ENCODE results near the gene NR1D2.

NR1D2 gene

DNA sequence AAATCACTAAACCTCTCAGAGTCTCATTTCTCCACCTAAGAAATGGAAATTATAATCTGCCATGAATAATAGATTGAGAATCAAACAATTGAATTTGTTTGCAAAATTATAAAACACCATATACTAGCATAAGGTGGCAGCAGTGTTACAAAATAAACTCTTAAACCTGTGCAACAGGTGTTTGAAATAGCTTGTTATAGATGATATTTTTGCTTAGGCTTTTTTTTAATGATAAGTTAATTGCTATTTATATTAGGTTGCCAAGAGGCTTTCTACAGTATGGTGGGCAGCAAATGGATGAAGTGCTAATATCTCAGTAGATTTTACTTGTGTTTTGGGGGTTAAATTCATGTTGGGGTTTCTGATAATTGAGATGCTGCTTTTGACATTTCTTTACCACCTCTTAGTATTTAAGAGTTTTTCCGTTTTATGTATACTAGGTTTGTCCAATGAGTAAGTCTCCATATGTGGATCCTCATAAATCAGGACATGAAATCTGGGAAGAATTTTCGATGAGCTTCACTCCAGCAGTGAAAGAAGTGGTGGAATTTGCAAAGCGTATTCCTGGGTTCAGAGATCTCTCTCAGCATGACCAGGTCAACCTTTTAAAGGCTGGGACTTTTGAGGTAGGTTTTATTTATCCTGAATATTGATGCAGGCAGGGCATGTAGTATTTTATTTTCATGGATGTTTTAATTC is 19.6 kb downstream of the NR1D2 start:
- no peak overlapping the region for H3K9ac ChIP-seq (ENCODE audit: low read depth, low read length)
- H3K4me1 ChIP-seq (ENCODE audit: control insufficient read depth, insufficient read depth, low read length): no peaks in the 10 kb centered on the region
- H3K27me3 ChIP-seq (ENCODE audit: control insufficient read depth, insufficient read depth, low read length): no peaks in the 10 kb centered on the region
- no peak overlapping the region for H3K27ac ChIP-seq (ENCODE audit: low read depth, low read length)
- no peaks in the 10 kb centered on the region for H3K9me3 ChIP-seq (ENCODE audit: control insufficient read depth, insufficient read depth, low read length)
- H3K4me3 ChIP-seq (ENCODE audit: low read depth, low read length): no peak overlapping the region
- H3K36me3 ChIP-seq (ENCODE audit: control insufficient read depth, insufficient read depth, low read length): peaks cover 78% of the 10 kb centered on the region

DNA sequence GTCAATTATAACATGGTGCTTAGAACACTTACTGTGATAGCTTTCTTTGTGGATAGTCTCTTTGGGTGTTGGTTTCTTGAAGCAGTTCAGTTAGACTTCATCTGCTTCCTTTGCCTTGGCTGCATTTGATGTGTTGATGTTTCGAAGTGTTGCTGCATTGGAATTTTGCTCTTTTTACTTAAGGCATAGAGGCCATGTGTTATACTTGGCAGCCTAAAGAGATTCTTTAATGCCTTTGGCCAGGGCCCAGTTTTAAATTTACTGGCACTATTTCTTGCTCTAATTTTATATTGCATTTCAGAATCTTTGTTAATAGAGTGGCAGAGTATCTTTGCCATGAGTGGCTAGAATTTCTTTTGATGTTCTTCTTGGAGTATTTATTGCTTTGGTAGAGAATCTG is 21.2 kb downstream of the NR1D2 start:
- H3K27ac ChIP-seq (ENCODE audit: low read depth, low read length): no peak overlapping the region
- peaks cover 73% of the 10 kb centered on the region for H3K36me3 ChIP-seq (ENCODE audit: control insufficient read depth, insufficient read depth, low read length)

DNA sequence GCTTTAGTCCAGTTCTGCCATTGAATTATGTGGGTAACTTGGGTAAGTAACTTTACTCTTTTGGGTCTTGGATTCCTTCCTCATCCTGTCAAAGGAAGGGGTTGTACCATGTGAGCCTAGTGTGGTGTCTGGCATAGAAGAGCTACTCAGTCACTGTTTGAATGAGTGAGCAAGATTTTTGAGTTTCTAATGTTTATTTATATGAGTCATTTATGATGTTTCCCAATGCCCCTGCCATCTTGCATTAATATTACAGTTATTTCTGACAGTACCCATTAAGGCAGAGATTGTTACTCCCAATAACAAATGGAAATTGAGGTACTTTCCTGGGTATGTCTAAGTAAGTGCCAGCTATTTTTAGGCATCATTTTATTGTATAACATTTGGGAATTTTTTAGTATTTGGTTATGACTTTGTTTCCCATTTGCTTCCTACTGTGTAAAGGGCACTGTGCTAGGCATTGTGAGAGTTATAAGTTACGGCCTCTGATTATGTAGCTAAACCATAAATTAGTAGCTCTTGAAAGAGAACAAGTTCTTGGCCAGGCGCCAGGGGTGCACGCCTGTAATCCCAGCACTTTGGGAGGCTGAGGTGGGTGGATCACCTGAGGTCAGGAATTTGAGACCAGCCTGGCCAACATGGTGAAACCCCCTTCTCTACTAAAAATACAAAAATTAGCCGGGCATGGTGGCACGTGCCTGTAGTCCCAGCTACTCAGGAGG is 23.5 kb downstream of the NR1D2 start:
- H3K36me3 ChIP-seq (ENCODE audit: control insufficient read depth, insufficient read depth, low read length): peaks cover 63% of the 10 kb centered on the region
- no peaks in the 10 kb centered on the region for H3K4me1 ChIP-seq (ENCODE audit: control insufficient read depth, insufficient read depth, low read length)
- no peaks in the 10 kb centered on the region for H3K27me3 ChIP-seq (ENCODE audit: control insufficient read depth, insufficient read depth, low read length)
- no peak overlapping the region for H3K27ac ChIP-seq (ENCODE audit: low read depth, low read length)
- no peak overlapping the region for H3K4me3 ChIP-seq (ENCODE audit: low read depth, low read length)
- H3K9me3 ChIP-seq (ENCODE audit: control insufficient read depth, insufficient read depth, low read length): no peaks in the 10 kb centered on the region
- H3K9ac ChIP-seq (ENCODE audit: low read depth, low read length): no peak overlapping the region

More for the DNA sequence above, 21.2 kb downstream of the NR1D2 start:
- no peak overlapping the region for H3K9ac ChIP-seq (ENCODE audit: low read depth, low read length)
- no peaks in the 10 kb centered on the region for H3K27me3 ChIP-seq (ENCODE audit: control insufficient read depth, insufficient read depth, low read length)
- no peak overlapping the region for H3K4me3 ChIP-seq (ENCODE audit: low read depth, low read length)
- no peaks in the 10 kb centered on the region for H3K9me3 ChIP-seq (ENCODE audit: control insufficient read depth, insufficient read depth, low read length)
- H3K4me1 ChIP-seq (ENCODE audit: control insufficient read depth, insufficient read depth, low read length): no peaks in the 10 kb centered on the region

DNA sequence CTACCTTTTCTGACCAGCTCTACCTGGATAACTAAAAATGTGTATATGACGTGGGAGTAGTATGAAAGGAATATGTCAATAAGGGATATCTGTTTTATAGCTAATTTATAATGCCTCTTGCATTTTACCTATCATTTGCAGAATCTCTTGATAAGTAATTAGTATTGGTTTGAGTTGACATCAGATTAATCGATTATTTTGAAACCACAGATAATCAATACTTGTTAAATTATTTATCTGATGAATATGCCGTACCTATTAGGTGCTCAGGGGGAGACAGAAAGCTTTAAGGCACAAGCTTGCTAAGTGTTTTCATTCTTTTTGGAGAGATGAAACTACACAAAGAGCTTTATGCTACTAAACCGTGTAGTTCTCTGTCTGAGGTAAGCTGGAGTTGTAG is 24.3 kb downstream of the NR1D2 start:
- H3K27ac ChIP-seq (ENCODE audit: low read depth, low read length): no peak overlapping the region
- peaks cover 63% of the 10 kb centered on the region for H3K36me3 ChIP-seq (ENCODE audit: control insufficient read depth, insufficient read depth, low read length)

DNA sequence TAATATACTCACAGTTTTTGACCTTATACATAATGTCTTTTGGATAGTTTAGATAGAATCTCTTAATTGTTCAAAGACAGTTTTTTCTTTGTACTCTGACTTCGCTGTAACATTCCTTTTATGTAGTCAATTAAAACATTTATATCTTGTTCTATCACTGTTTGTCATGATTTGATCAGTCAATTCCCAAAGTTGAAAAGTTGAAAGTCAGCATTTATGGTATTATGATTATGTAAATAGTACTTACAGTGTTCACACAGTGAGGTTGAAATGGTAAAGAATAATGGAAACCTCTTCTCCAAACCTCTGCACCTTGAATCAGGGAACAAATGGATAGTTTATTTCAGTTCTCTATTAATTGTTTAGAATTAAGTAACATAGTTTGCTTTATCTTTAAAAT is 26.6 kb downstream of the NR1D2 start:
- Histone ChIP-seq H3K27ac (ENCODE audit: low read depth, low read length) (no peak overlapping the region), H3K36me3 (ENCODE audit: control insufficient read depth, insufficient read depth, low read length) (peaks cover 50% of the 10 kb centered on the region), H3K4me1 (ENCODE audit: control insufficient read depth, insufficient read depth, low read length) (no peaks in the 10 kb centered on the region), H3K4me3 (ENCODE audit: low read depth, low read length) (no peak overlapping the region), H3K9ac (ENCODE audit: low read depth, low read length) (no peak overlapping the region), H3K27me3 (ENCODE audit: control insufficient read depth, insufficient read depth, low read length) (no peaks in the 10 kb centered on the region), H3K9me3 (ENCODE audit: control insufficient read depth, insufficient read depth, low read length) (no peaks in the 10 kb centered on the region)

More for the DNA sequence above, 24.3 kb downstream of the NR1D2 start:
- H3K4me1 ChIP-seq (ENCODE audit: control insufficient read depth, insufficient read depth, low read length): no peaks in the 10 kb centered on the region
- no peaks in the 10 kb centered on the region for H3K27me3 ChIP-seq (ENCODE audit: control insufficient read depth, insufficient read depth, low read length)
- H3K4me3 ChIP-seq (ENCODE audit: low read depth, low read length): no peak overlapping the region
- H3K9ac ChIP-seq (ENCODE audit: low read depth, low read length): no peak overlapping the region
- no peaks in the 10 kb centered on the region for H3K9me3 ChIP-seq (ENCODE audit: control insufficient read depth, insufficient read depth, low read length)

DNA sequence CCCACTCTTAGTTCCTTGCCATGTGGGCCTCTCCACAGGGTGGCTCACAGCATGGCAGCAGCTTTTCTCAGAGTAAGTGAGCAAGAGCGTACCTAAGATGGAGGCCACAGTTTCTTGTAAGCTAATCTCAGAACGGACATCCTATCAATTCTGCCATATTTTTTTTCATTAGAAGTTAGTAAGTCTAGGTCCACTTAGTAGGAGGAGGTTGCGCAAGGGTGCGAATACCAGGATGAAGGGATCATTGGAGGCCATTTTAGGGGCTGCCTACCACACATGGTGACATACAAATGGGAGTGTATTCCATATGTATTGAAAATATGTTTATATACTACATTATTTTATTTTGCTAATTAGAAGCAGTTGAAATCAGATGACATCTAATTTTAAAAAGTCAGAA is 31.5 kb downstream of the NR1D2 start:
- Histone ChIP-seq H3K27me3 (ENCODE audit: control insufficient read depth, insufficient read depth, low read length) (no peaks in the 10 kb centered on the region), H3K9ac (ENCODE audit: low read depth, low read length) (no peak overlapping the region), H3K27ac (ENCODE audit: low read depth, low read length) (no peak overlapping the region), H3K4me3 (ENCODE audit: low read depth, low read length) (no peak overlapping the region), H3K4me1 (ENCODE audit: control insufficient read depth, insufficient read depth, low read length) (no peaks in the 10 kb centered on the region), H3K36me3 (ENCODE audit: control insufficient read depth, insufficient read depth, low read length) (peaks cover 39% of the 10 kb centered on the region), H3K9me3 (ENCODE audit: control insufficient read depth, insufficient read depth, low read length) (no peaks in the 10 kb centered on the region)

DNA sequence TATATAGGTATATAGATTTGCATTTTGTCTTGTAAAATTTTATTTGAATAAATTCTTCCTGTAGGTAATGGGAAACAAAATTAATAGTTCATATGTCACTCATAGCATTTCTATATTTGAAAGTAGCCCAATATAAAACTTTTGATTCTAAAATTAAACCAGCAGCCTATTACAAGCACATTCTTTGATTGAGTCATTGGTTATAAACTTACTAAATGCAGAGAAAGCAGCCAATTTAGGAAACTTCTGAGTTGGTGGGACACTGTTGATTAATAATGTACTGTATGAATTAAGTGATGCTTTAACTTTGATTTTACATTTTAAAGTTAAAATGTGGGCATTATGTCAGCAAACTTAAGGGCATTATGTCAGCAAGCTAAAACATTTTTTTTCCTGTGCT is 34.5 kb downstream of the NR1D2 start:
- Histone ChIP-seq H3K27ac (ENCODE audit: low read depth, low read length) (no peak overlapping the region), H3K9me3 (ENCODE audit: control insufficient read depth, insufficient read depth, low read length) (0 out of 2 replicates have a peak, but pooled peaks cover 4% of the 10 kb centered on the region), H3K9ac (ENCODE audit: low read depth, low read length) (no peak overlapping the region), H3K4me3 (ENCODE audit: low read depth, low read length) (no peak overlapping the region), H3K27me3 (ENCODE audit: control insufficient read depth, insufficient read depth, low read length) (no peaks in the 10 kb centered on the region), H3K4me1 (ENCODE audit: control insufficient read depth, insufficient read depth, low read length) (no peaks in the 10 kb centered on the region), H3K36me3 (ENCODE audit: control insufficient read depth, insufficient read depth, low read length) (peaks cover 22% of the 10 kb centered on the region)

DNA sequence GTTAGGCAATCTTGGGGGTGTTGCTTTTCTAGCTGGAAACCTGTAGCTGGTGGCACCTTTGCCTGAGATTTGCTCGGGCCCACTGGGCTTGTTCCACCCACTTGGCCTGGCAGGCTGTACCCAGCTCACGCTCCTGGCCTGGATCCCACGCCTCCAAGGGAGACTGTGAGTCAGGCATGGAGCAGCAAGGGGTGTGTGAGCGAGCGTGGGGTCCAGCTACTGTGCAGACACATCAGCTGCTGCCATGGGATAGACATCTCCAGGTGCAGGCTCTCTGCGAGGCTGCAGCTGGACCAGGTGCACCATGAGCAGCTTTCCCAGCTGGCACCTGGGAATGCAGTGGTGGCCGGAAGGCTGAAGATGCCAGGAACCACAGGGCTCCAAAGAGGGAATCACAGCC is 36.0 kb downstream of the NR1D2 start:
- Histone ChIP-seq H3K27me3 (ENCODE audit: control insufficient read depth, insufficient read depth, low read length) (no peaks in the 10 kb centered on the region), H3K4me1 (ENCODE audit: control insufficient read depth, insufficient read depth, low read length) (no peaks in the 10 kb centered on the region), H3K27ac (ENCODE audit: low read depth, low read length) (no peak overlapping the region), H3K9ac (ENCODE audit: low read depth, low read length) (no peak overlapping the region), H3K9me3 (ENCODE audit: control insufficient read depth, insufficient read depth, low read length) (0 out of 2 replicates have a peak, but pooled peaks cover 4% of the 10 kb centered on the region), H3K4me3 (ENCODE audit: low read depth, low read length) (no peak overlapping the region), H3K36me3 (ENCODE audit: control insufficient read depth, insufficient read depth, low read length) (peaks cover 17% of the 10 kb centered on the region)

DNA sequence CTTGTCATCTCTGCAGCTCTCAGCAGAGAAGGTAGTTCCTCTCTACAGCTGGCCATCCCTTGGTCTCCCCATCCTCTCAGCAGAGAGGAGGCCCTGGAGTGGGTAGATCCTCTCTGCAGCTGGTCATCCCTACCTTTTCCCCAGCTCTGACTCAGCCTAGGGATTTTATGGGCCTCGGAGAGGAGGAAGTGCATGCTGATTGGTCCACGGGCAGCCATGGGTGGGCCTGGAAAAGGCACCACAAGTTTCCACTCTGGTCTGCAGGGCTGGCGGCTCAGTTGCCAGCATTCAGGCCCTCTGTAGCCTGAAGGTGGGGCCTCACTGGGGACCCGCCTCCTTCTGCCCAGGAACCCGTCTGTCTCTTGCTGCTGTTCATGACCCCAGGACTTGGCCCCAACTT is 36.9 kb downstream of the NR1D2 start:
- Histone ChIP-seq H3K4me1 (ENCODE audit: control insufficient read depth, insufficient read depth, low read length) (no peaks in the 10 kb centered on the region), H3K9ac (ENCODE audit: low read depth, low read length) (no peak overlapping the region), H3K27ac (ENCODE audit: low read depth, low read length) (no peak overlapping the region), H3K36me3 (ENCODE audit: control insufficient read depth, insufficient read depth, low read length) (peaks cover 14% of the 10 kb centered on the region), H3K9me3 (ENCODE audit: control insufficient read depth, insufficient read depth, low read length) (0 out of 2 replicates have a peak, but pooled peaks cover 4% of the 10 kb centered on the region), H3K27me3 (ENCODE audit: control insufficient read depth, insufficient read depth, low read length) (no peaks in the 10 kb centered on the region), H3K4me3 (ENCODE audit: low read depth, low read length) (no peak overlapping the region)

DNA sequence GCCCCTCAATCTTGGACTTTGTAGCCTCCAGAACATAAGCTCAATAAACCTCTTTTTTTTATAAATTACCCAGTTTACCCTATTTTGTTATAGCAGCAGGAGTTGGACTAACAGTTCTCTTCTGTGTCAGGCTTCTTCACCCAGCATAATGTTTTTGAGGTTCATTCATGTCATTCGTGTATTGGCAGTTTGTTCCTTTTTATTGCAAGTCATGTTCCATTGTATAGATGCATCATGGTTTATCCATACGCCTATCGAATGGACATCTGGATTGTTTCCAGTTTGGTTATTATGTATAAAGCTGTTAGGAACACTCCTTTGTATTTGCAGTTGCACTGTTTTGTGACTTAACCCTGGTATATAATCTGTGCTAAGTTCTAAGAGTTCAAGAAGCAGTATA is 39.8 kb downstream of the NR1D2 start:
- H3K9ac ChIP-seq (ENCODE audit: low read depth, low read length): no peak overlapping the region
- H3K4me1 ChIP-seq (ENCODE audit: control insufficient read depth, insufficient read depth, low read length): no peaks in the 10 kb centered on the region
- no peaks in the 10 kb centered on the region for H3K36me3 ChIP-seq (ENCODE audit: control insufficient read depth, insufficient read depth, low read length)
- H3K27ac ChIP-seq (ENCODE audit: low read depth, low read length): no peak overlapping the region
- H3K27me3 ChIP-seq (ENCODE audit: control insufficient read depth, insufficient read depth, low read length): no peaks in the 10 kb centered on the region
- H3K4me3 ChIP-seq (ENCODE audit: low read depth, low read length): no peak overlapping the region
- 0 out of 2 replicates have a peak, but pooled peaks cover 4% of the 10 kb centered on the region for H3K9me3 ChIP-seq (ENCODE audit: control insufficient read depth, insufficient read depth, low read length)

DNA sequence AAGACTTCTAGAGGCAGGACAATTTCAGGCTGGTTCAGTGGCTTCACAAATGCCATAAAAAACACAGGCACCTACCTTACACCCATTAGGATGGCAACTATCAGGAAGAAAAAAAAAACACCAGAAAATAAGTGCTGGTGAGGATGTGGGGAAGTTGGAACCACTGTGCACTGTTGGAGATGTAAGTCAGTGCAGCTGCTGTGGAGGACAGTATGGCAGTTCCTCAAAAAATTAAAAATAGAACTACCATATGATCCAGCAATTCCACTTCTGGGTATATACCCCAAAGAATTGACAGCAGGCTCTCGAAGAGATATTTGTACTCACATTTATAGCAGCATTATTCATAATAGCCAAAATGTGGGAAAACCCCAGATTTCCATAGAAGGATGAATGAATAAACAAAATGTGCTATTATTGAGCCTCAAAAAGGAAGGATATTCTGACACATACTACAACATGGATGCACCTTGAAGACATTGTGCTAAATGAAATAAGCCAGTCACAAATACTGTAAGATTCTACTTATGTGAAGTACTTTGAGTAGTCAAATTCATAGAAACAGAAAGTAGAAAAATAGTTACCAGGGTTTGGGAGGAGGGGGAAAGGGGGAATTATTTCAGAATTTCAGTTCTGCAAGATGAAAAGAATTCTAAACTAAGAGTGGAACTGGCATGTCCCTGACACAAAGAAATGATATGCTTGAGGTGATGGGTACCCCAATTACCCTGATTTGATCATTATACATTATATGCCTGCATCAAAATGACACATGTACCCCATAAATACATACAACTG is 40.9 kb downstream of the NR1D2 start:
- no peak overlapping the region for H3K27ac ChIP-seq (ENCODE audit: low read depth, low read length)

More for the DNA sequence above, 40.9 kb downstream of the NR1D2 start:
- Histone ChIP-seq H3K4me1 (ENCODE audit: control insufficient read depth, insufficient read depth, low read length) (no peaks in the 10 kb centered on the region), H3K9me3 (ENCODE audit: control insufficient read depth, insufficient read depth, low read length) (0 out of 2 replicates have a peak, but pooled peaks cover 4% of the 10 kb centered on the region), H3K9ac (ENCODE audit: low read depth, low read length) (no peak overlapping the region), H3K4me3 (ENCODE audit: low read depth, low read length) (no peak overlapping the region), H3K27me3 (ENCODE audit: control insufficient read depth, insufficient read depth, low read length) (no peaks in the 10 kb centered on the region), H3K36me3 (ENCODE audit: control insufficient read depth, insufficient read depth, low read length) (no peaks in the 10 kb centered on the region)
